GM21360 (cell line): ENCODE measurements around the gene PLD2.
A peak's percentile ranks its signal among the peaks of the same experiment; 100 is the strongest.

ENCODE experiments used
- ATAC-seq: cut with Tn5 transposase; IDR thresholded peaks from one replicate; pipeline ENCODE4 v1.9.1; 2021; ENCODE audit warnings: mild to moderate bottlenecking, moderate library complexity; ENCODE audit not compliant: unreplicated experiment

The PLD2 gene

GRCh38 chr17:4806777-4807604 lies at the start of gene PLD2:
TSS of gene PLD2 (plus strand) at chr17:4807152. CDS start at chr17:4807773, 621 bp downstream.
- ATAC-seq, result peak; percentile 85

- no peak for ATAC-seq
These were observed 47.1 kb upstream of the PLD2 start for GRCh38 chr17:4759776-4760236.

- ATAC-seq, result no peak
These were observed 42.4 kb upstream of the PLD2 start for GRCh38 chr17:4764595-4764994.

- ATAC-seq, result no peak
These were observed 40.8 kb upstream of the PLD2 start for GRCh38 chr17:4766201-4766600.

- no peak for ATAC-seq
These were observed 40.2 kb upstream of the PLD2 start for GRCh38 chr17:4766723-4767122.

GRCh38 chr17:4768298-4768697 lies 38.7 kb upstream of the PLD2 start:
- no peak for ATAC-seq

- no peak for ATAC-seq
These were observed 37.3 kb upstream of the PLD2 start for GRCh38 chr17:4769628-4770027.

- ATAC-seq, result no peak
These were observed 35.3 kb upstream of the PLD2 start, which contains the start of gene TM4SF5 for GRCh38 chr17:4771519-4772234. TSS of gene TM4SF5 (plus strand) at chr17:4771886. CDS start at chr17:4771923, 37 bp downstream.

GRCh38 chr17:4772235-4772613 lies 34.7 kb upstream of the PLD2 start:
- no peak for ATAC-seq

GRCh38 chr17:4777969-4778760 lies 28.8 kb upstream of the PLD2 start:
- ATAC-seq, result no peak

GRCh38 chr17:4780325-4780955 lies 26.5 kb upstream of the PLD2 start:
- no peak for ATAC-seq

- no peak for ATAC-seq
These were observed 24.3 kb upstream of the PLD2 start for GRCh38 chr17:4782652-4783051.

GRCh38 chr17:4785311-4786105 lies 21.4 kb upstream of the PLD2 start:
- no peak for ATAC-seq

- no peak for ATAC-seq
These were observed 20.8 kb upstream of the PLD2 start, which contains the start of gene VMO1 for GRCh38 chr17:4786106-4786511. TSS of gene VMO1 (minus strand) at chr17:4786364. CDS start at chr17:4786352, 12 bp downstream.

- ATAC-seq, result no peak
These were observed 20.4 kb upstream of the PLD2 start for GRCh38 chr17:4786516-4786915.

- ATAC-seq, result no peak
These were observed 18.7 kb upstream of the PLD2 start for GRCh38 chr17:4788159-4788806.

- no peak for ATAC-seq
These were observed 17.9 kb upstream of the PLD2 start, which contains the start of gene GLTPD2 for GRCh38 chr17:4788807-4789700. TSS of gene GLTPD2 (plus strand) at chr17:4788964. CDS start at chr17:4789012, 48 bp downstream.

- ATAC-seq, result no peak
These were observed 17.3 kb upstream of the PLD2 start for GRCh38 chr17:4789701-4789950.
